Measurements from ENCODE around the gene NDUFB2.
A peak's percentile ranks its signal among the peaks of the same experiment; 100 is the strongest.

The NDUFB2 gene

DNA sequence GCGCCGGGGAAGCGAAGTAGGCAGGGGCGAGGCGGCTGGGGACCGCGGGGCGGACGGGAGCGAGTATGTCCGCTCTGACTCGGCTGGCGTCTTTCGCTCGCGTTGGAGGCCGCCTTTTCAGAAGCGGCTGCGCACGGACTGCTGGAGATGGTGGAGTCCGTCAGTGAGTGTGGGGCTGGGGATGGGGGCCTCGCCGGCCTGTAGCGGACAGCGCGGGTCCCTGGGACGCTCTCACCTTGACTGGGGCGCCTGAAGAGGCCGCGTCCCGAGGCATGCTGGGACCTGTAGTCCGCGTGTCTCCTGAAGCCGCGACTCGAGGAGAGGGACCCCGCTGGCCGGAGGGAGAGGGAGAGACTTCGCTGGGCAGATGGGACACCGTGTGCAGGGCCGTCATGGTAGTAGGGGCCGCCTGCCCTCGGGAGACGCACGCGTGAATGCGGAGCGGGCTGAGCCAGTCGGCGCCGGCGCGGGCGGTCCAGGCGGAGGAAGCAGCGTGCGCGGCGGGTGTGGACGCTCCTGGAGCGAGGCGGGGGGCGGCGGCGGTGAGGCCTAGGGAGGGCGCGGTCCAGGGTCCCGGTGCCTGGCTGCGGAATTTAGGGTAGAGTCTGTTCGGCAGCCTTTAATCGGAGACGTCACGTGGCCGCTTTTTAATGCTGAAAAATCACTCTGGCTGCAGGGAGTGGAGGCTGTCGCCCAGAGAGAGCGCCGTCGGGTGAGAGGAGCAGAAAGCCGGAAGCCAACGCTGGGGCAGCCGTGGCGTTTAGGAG is at the start of gene NDUFB2:
Gene NDUFB2 (plus strand): TSS at position 29 of the 767 bp plus-strand sequence. CDS start 37 bp downstream, at position 66.
- ChIA-PET POLR2A (interaction anchor here (1.0 to 1.4 kb wide), 4 partner anchors 11 to 42 kb away, joined by 3 to 6 read pairs (median 4); no protein-coding TSS in a partner anchor), CTCF (no interaction called here)
- peak; percentile 89 for DNase-seq (ENCODE audit: extremely low spot score)
- TF ChIP-seq FOXA1 (IDR thresholded peaks at IDR 0.05) (no peak), ELF4 (IDR thresholded peaks at IDR 0.05) (peak; percentile 54; the same call in 1 of the 2 replicates), L3MBTL2 (conservative IDR thresholded peaks at IDR 0.05) (peak; percentile 95), SUZ12 (IDR thresholded peaks at IDR 0.05) (no peak), LEF1 (IDR thresholded peaks at IDR 0.05; ENCODE audit: borderline replicate concordance) (no peak)

DNA sequence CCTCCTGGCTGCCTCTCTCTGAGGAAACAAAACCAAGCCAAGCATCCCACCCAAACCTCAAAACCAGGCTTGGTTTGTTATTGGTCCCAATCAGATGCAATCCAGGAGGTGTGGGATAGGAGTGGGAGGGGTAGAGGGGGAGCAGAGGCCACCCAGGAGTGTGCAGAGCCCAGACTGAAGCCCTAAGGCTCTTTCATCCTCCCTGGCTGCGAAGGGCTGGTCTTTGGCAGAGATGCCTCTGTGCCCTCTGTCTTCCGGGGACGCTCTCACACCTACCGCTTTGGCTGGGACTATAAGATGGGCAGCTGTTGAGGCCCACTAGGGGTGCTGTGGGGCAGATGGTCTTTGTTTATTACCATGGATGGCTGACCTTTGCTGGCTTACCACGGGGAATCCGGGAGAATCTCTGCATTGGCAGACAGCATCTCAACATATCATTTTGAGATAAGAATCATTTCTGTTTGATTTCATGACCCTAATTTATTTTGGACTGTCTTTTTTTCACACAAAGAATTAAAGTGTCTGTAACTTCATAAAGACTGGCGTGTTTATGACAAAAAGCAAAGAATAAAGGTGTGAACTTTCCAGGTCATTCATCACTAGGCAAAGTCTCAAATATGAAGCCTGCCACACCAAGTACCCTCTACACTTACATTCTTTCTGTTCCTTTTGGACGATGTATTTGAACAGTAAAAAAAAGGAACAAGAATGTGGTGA is 49.4 kb upstream of the NDUFB2 start:
- DNase-seq (ENCODE audit: extremely low spot score): peak; percentile 77
- TF ChIP-seq ARNT (IDR thresholded peaks at IDR 0.05): no peak
- TF ChIP-seq HDGF (IDR thresholded peaks at IDR 0.05; ENCODE audit: borderline replicate concordance): 0 out of 2 replicates have a peak, but pooled peaks have one; percentile 45
- no peak for TF ChIP-seq L3MBTL2 (conservative IDR thresholded peaks at IDR 0.05)
- ChIA-PET CTCF (interaction anchor here (0.6 to 2.1 kb wide), 13 partner anchors 9 to 1553 kb away, joined by 3 to 9 read pairs (median 3); no protein-coding TSS in a partner anchor), POLR2A (no interaction called here)

DNA sequence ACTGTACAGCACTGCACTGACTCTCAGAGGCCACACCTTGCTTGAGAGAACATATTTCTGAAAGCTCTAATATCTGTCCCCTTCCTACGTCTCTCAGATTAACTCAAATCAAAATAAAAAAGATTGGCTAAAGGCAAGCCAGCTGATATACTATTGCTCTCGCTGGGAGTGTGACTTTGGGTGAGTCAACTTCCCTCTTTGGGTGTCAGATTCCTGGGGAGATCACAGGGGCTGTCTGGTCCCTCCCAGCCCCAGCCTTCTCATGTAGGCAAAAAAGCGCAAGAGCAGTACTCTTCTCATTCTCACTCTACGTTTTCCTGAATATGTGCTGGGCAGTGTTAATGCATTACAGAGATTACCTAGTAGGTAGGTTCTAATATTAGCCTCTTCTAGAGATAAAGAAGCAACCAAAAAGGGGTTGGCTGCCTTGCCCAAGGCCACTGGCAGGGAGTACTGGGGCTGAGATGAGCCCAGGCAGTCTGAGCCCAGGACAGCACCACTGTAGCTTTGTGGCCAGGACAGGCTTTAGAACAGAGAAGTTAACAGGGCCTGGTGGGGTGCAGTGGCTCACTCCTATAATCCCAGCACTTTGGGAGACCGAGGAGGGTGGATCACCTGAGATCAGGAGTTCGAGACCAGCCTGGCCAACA is 46.8 kb upstream of the NDUFB2 start:
- POLR2A ChIA-PET: no interaction called here
- DNase-seq (ENCODE audit: extremely low spot score): no peak
- TF ChIP-seq, protein P1, sequence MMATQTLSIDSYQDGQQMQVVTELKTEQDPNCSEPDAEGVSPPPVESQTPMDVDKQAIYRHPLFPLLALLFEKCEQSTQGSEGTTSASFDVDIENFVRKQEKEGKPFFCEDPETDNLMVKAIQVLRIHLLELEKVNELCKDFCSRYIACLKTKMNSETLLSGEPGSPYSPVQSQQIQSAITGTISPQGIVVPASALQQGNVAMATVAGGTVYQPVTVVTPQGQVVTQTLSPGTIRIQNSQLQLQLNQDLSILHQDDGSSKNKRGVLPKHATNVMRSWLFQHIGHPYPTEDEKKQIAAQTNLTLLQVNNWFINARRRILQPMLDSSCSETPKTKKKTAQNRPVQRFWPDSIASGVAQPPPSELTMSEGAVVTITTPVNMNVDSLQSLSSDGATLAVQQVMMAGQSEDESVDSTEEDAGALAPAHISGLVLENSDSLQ (IDR thresholded peaks at IDR 0.05): no peak
- TF ChIP-seq BHLHE40 (IDR thresholded peaks at IDR 0.05; ENCODE audit: borderline replicate concordance) (no peak), NFRKB (IDR thresholded peaks at IDR 0.05) (no peak), SUZ12 (IDR thresholded peaks at IDR 0.05) (no peak), ZNF384 (IDR thresholded peaks at IDR 0.05) (no peak), LEF1 (IDR thresholded peaks at IDR 0.05; ENCODE audit: borderline replicate concordance) (no peak), CTBP1 (IDR thresholded peaks at IDR 0.05; ENCODE audit: borderline replicate concordance) (no peak), HDGF (IDR thresholded peaks at IDR 0.05; ENCODE audit: borderline replicate concordance) (no peak), L3MBTL2 (conservative IDR thresholded peaks at IDR 0.05) (no peak), ELF4 (IDR thresholded peaks at IDR 0.05) (no peak), FOXA1 (IDR thresholded peaks at IDR 0.05) (no peak), FOXK2 (IDR thresholded peaks at IDR 0.05) (no peak), SP1 (IDR thresholded peaks at IDR 0.05) (no peak), ARNT (IDR thresholded peaks at IDR 0.05) (no peak), TARDBP (IDR thresholded peaks at IDR 0.05) (no peak), FOXM1 (IDR thresholded peaks at IDR 0.05; ENCODE audit: borderline replicate concordance) (no peak)
- CTCF ChIA-PET: interaction anchor here (1.1 kb wide), 1 partner anchor 132 kb away, joined by 5 read pairs; no protein-coding TSS in a partner anchor

DNA sequence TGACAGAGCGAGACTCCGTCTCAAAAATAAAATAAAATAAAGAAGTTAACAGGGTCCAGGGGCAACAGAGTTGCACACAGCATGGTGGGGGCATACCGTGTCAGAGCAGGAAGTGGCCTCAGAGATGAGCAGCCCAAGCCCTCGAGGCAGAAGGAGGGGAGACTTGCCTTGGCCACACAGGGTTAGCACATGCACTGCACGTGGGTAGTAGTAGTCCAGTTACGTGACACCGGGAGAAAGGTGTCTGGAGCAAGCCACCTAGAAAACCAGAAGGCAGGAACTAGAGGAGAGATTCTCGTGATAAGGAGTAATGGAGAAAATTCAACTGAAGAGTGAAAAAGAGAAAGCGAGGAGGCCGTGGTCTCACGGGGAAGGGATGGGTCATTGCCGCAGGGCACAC is 46.1 kb upstream of the NDUFB2 start:
- DNase-seq (ENCODE audit: extremely low spot score): no peak
- no peak for TF ChIP-seq SP1 (IDR thresholded peaks at IDR 0.05)
- CTCF ChIA-PET: no interaction called here
- POLR2A ChIA-PET: interaction anchor here (1.0 kb wide), 1 partner anchor 129 kb away, joined by 3 read pairs; no protein-coding TSS in a partner anchor

DNA sequence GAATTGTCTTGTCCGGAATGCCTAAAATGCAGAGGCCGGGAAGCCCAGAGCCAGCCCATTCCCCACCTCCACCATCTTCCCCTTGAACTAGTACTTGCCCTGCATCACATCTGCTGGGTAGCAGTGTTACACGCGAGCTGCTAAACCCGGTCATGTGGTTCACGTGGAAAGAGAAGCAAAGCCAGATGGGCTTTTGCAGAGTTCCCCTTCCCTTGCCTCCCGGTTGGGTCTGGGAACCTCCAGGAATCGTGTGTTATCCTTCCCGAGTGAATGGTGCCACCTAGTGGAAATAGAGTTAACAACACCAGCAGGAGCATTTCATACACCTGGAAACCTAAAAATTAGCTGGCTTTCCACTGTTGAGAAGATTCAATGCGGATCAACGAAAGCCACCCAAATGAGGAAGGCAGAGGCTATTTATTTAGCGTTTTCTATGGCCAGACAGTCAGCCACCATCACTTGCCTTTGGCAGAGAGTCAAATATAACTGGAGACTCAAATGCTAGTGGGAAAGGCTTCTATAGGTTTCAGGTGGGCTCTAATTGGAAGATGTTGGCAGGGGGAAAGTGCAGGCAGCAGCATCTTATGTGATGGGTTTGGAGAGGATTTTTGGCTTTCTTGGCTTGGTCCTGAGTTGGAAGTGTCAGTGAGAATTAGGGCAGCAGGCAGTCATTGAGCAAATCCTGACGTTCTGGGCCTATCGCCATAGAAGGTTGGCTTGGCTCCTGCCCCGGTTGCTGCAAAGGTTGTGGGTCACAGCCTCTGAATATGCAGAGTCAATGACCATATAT is 43.0 kb upstream of the NDUFB2 start:
- ChIA-PET CTCF (interaction anchor here (0.7 to 2.4 kb wide), 8 partner anchors 15 to 176 kb away, joined by 3 to 32 read pairs (median 3); no protein-coding TSS in a partner anchor), POLR2A (interaction anchor here (0.6 to 1.4 kb wide), 3 partner anchors 13 to 175 kb away, joined by 3 to 6 read pairs (median 3); partner anchors contain the start of gene DENND2A)
- TF ChIP-seq, protein P1 (IDR thresholded peaks at IDR 0.05): no peak
- no peak for TF ChIP-seq FOXK2 (IDR thresholded peaks at IDR 0.05)
- peak; percentile 56 for TF ChIP-seq L3MBTL2 (conservative IDR thresholded peaks at IDR 0.05)
- peak; percentile 90 for DNase-seq (ENCODE audit: extremely low spot score)

DNA sequence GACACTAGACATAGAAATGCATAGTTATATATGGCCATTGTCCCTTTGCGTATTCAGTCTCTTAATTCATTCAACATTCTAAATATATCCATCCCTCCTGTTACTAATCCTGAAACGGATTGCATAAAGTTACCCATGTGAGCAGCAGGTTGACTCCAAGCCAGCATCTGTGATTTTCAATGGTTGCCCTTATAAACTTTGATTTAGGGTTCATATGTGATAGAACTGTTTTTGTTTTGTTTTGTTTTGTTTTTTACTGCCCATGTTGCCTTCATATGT is 42.5 kb upstream of the NDUFB2 start:
- TF ChIP-seq FOXK2 (IDR thresholded peaks at IDR 0.05) (no peak), TARDBP (IDR thresholded peaks at IDR 0.05) (no peak), HDGF (IDR thresholded peaks at IDR 0.05; ENCODE audit: borderline replicate concordance) (no peak), LEF1 (IDR thresholded peaks at IDR 0.05; ENCODE audit: borderline replicate concordance) (no peak), FOXM1 (IDR thresholded peaks at IDR 0.05; ENCODE audit: borderline replicate concordance) (no peak), NFRKB (IDR thresholded peaks at IDR 0.05) (no peak), SUZ12 (IDR thresholded peaks at IDR 0.05) (no peak), BHLHE40 (IDR thresholded peaks at IDR 0.05; ENCODE audit: borderline replicate concordance) (no peak)
- TF ChIP-seq, protein P1 (IDR thresholded peaks at IDR 0.05): no peak
- POLR2A ChIA-PET: interaction anchor here (0.6 to 1.4 kb wide), 3 partner anchors 13 to 176 kb away, joined by 3 to 6 read pairs (median 3); partner anchors contain the start of gene DENND2A
- no peak for DNase-seq (ENCODE audit: extremely low spot score)
- CTCF ChIA-PET: interaction anchor here (0.7 to 2.4 kb wide), 6 partner anchors 14 to 161 kb away, joined by 3 to 32 read pairs (median 6); no protein-coding TSS in a partner anchor
